Neural crest cell (in vitro differentiated cells): ENCODE measurements around the gene NHS. TPM values are rescaled to one million over a fixed set of nuclear protein-coding genes. Genes with fewer than 3 reads are reported as not detected.

Experiments
- DNase-seq: peaks from one replicate; pipeline ENCODE4 v3.0.0; 2021; ENCODE audit warnings: low read depth, mixed read lengths, low spot score
- H3K27ac Mint-ChIP-seq: one replicate; pipeline ENCODE4 v1.8.0; 2021; ENCODE audit warnings: mild to moderate bottlenecking, mixed read lengths; ENCODE audit not compliant: unreplicated experiment
- H3K27me3 Mint-ChIP-seq: 2 replicates; pipeline ENCODE4 v1.8.0; 2021; ENCODE audit warnings: low read depth, mild to moderate bottlenecking, mixed read lengths
- H3K36me3 Mint-ChIP-seq: 2 replicates; pipeline ENCODE4 v1.8.0; 2021; ENCODE audit warnings: low read depth, mild to moderate bottlenecking, mixed read lengths
- H3K4me1 Mint-ChIP-seq: 2 replicates; pipeline ENCODE4 v1.8.0; 2021; ENCODE audit warnings: mixed read lengths
- H3K4me3 Mint-ChIP-seq: one replicate; pipeline ENCODE4 v1.8.0; 2021; ENCODE audit warnings: mild to moderate bottlenecking, mixed read lengths
- H3K9me3 Mint-ChIP-seq: 2 replicates; pipeline ENCODE4 v1.8.0; 2021; ENCODE audit warnings: mixed read lengths
- CTCF ChIP-seq: fragments of 200-600 bp; sonication (generic); conservative IDR thresholded peaks from 2 replicates; pipeline ENCODE4 v1.5.0; 2021; ENCODE audit warnings: antibody characterized with exemption, mild to moderate bottlenecking
- total RNA-seq: library from RNA; stranded (reverse); gene quantifications from 2 replicates; pipeline ENCODE4 v1.2.1, GENCODE V29; 2021

NHS gene
- total RNA-seq, 1 donor from 2014 or later: 10.7 TPM

DNA sequence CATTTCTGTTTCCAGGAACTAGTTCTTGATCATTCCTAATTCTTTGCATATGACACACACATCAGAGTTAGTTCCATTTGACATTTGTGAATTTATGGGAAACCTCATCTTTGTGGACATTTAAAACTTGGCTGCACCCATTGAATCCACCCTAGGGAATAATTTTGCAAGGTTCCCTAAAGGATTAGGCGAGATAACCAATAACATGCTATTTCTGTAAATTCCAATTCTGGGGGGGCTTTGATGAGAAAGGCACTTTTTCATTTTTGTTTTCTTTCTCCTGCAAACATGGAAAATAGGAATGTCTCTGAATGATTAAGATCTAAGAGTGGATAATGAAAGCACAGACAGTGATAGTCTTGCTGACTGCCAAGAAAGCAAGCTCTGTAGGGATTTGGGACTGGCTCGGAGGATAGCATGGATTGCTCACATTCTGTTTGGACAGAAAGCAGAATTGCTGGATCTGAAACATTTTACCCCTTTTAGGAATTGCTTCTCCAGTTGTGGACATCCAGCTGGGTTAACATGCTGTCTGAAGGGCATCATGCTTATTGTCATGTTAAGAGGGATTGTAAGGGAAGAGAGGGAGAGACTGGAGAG lies 145.1 kb downstream of the NHS start:
- no peak for DNase-seq
- no peaks in the 10 kb centered on the region for H3K27me3 Mint-ChIP-seq
- H3K36me3 Mint-ChIP-seq: no peaks in the 10 kb centered on the region
- no peak for TF ChIP-seq CTCF
- no peaks in the 10 kb centered on the region for H3K4me1 Mint-ChIP-seq
- peaks cover 3% of the 10 kb centered on the region for H3K9me3 Mint-ChIP-seq
- H3K27ac Mint-ChIP-seq: no peak overlapping the region
- H3K4me3 Mint-ChIP-seq: no peak overlapping the region

DNA sequence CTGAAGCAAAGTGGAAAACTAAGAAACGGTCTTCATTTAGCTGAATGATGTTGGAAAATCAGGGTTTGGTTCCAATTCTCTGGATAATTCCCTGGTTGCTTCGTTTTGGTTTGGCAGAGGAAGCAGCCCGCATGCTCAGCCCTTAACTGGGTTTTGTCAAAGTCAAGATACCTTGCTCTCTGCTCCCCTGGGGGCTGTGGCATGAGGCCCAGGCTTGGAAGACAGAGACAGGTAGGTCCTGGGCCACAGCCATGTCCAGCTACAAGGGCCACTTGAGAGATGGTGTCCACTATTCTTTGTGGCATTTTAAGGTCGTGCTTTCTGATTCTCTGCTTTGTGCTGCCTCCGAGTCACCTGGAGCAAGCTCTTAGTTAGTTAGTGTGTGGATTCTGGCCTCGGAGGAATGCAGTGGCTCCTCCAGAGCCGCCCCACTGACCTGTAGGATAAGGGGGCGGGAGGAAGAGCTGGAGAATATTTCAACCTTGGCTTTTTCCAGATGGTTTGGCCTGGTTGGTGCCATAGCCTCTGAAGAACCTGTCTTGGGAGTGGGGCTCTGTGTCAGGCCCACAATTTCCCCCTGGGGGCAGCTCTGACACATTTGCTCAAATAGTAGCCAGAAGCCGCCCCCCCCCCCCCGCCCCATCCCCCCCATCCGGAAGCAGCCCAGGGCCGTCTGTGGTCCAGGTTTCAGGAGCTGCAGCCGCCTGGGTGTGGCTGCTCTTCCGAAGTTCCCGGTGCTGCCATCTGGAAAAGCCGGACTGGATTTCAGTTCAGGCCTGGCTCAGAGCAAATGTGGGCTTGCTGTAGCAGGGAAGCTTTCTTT lies 147.1 kb downstream of the NHS start:
- H3K4me3 Mint-ChIP-seq: no peak overlapping the region
- peaks cover 3% of the 10 kb centered on the region for H3K9me3 Mint-ChIP-seq

DNA sequence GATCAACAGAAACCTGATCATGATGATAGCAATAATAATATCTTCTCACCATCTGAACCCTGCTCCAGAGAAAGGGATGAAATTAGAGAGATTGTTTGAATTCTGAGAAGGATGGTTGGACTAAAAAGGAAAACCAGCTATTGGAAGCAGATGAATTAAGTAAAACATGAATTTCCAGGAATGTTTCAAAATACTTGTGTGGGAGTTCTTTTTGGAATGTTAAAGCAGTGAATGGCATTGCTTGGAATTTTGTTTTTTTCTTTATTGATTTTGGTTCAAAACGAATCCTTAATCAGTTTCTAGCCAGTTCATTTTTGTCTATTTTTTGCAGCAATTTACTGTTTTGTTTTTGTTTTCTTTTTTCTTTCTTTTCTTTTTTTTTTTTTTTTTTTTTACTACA lies 150.3 kb downstream of the NHS start:
- Mint-ChIP-seq H3K27ac (no peak overlapping the region), H3K9me3 (no peaks in the 10 kb centered on the region), H3K27me3 (peaks cover 6% of the 10 kb centered on the region), H3K4me3 (no peak overlapping the region), H3K36me3 (no peaks in the 10 kb centered on the region), H3K4me1 (peaks cover 32% of the 10 kb centered on the region)
- no peak for TF ChIP-seq CTCF
- DNase-seq: no peak

More for the DNA sequence above, 147.1 kb downstream of the NHS start:
- DNase-seq: no peak
- TF ChIP-seq CTCF: no peak
- H3K4me1 Mint-ChIP-seq: peaks cover 9% of the 10 kb centered on the region
- H3K36me3 Mint-ChIP-seq: no peaks in the 10 kb centered on the region
- no peak overlapping the region for H3K27ac Mint-ChIP-seq
- no peaks in the 10 kb centered on the region for H3K27me3 Mint-ChIP-seq

GRCh38 chrX:17525762-17526555 lies 151.0 kb downstream of the NHS start:
- Mint-ChIP-seq H3K4me3 (no peak overlapping the region), H3K36me3 (no peaks in the 10 kb centered on the region), H3K4me1 (peaks cover 32% of the 10 kb centered on the region), H3K27me3 (peaks cover 7% of the 10 kb centered on the region), H3K9me3 (no peaks in the 10 kb centered on the region), H3K27ac (no peak overlapping the region)
- no peak for TF ChIP-seq CTCF
- no peak for DNase-seq

- Mint-ChIP-seq H3K4me1 (peaks cover 39% of the 10 kb centered on the region), H3K4me3 (no peak overlapping the region), H3K27me3 (peaks cover 10% of the 10 kb centered on the region), H3K36me3 (no peaks in the 10 kb centered on the region), H3K9me3 (no peaks in the 10 kb centered on the region), H3K27ac (no peak overlapping the region)
- DNase-seq: no peak
- no peak for TF ChIP-seq CTCF
These were observed 152.2 kb downstream of the NHS start for GRCh38 chrX:17527135-17527701.
